Suprapubic skin (tissue), 3 donors: Measurements from ENCODE around the gene UBR1.

Experiments
- POLR2AphosphoS5 ChIP-seq, 3 donors: sonication (generic); formaldehyde crosslinking; IDR thresholded peaks; one replicate each; pipeline ENCODE4 v1.6.1; 2017; ENCODE audit warnings: antibody characterized with exemption in 3 of 3
- TF ChIP-seq, protein P1 (sequence below), 2 donors: fragments of 200-600 bp in 1 of 2; fragments of 450-650 bp in 1 of 2; sonication (generic) in 1 of 2; IDR thresholded peaks; one replicate each; pipeline ENCODE4 v1.5.1; 2016 to 2019; ENCODE audit warnings: antibody characterized with exemption in 2 of 2, mild to moderate bottlenecking in 1 of 2, moderate library complexity in 1 of 2

- TF ChIP-seq, protein P1, sequence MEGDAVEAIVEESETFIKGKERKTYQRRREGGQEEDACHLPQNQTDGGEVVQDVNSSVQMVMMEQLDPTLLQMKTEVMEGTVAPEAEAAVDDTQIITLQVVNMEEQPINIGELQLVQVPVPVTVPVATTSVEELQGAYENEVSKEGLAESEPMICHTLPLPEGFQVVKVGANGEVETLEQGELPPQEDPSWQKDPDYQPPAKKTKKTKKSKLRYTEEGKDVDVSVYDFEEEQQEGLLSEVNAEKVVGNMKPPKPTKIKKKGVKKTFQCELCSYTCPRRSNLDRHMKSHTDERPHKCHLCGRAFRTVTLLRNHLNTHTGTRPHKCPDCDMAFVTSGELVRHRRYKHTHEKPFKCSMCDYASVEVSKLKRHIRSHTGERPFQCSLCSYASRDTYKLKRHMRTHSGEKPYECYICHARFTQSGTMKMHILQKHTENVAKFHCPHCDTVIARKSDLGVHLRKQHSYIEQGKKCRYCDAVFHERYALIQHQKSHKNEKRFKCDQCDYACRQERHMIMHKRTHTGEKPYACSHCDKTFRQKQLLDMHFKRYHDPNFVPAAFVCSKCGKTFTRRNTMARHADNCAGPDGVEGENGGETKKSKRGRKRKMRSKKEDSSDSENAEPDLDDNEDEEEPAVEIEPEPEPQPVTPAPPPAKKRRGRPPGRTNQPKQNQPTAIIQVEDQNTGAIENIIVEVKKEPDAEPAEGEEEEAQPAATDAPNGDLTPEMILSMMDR (IDR thresholded peaks at IDR 0.05): no peak
- no peak for TF ChIP-seq POLR2AphosphoS5 (IDR thresholded peaks at IDR 0.05)
Measured at GRCh38 chr15:43143203-43143941, 37.5 kb upstream of the UBR1 start.
